Small intestine (tissue), 7 donors: ENCODE data around the gene TDRD6. TPM values are rescaled to one million over a fixed set of nuclear protein-coding genes. Genes with fewer than 3 reads are reported as not detected.
A peak's percentile ranks its signal among the peaks of the same experiment; 100 is the strongest.

Source experiments
- DNase-seq, 2 donors: peaks; one replicate each; pipeline versions ENCODE4 v3.0.0 to v3.0.0-alpha.2; 2013
- FAIRE-seq: peaks from 2 replicates; lab custom pipeline; 2012; peaks lifted over from hg19 to GRCh38; lab: Jason Lieb, UNC
- H3K27ac ChIP-seq, 3 donors: one replicate each; pipeline ENCODE4 v1.5.1; 2013; ENCODE audit warnings: low read length in 2 of 3, mild to moderate bottlenecking in 2 of 3, control low read depth in 1 of 3, inconsistent platforms in 1 of 3, low read depth in 1 of 3, moderate library complexity in 1 of 3
- H3K27me3 ChIP-seq, 3 donors: one replicate each; pipeline ENCODE4 v1.6.1; 2013; ENCODE audit warnings: low read length in 3 of 3, inconsistent platforms in 1 of 3; ENCODE audit not compliant: control insufficient read depth in 3 of 3, insufficient read depth in 3 of 3
- H3K36me3 ChIP-seq, 3 donors: one replicate each; pipeline ENCODE4 v1.6.1; 2013; ENCODE audit warnings: low read length in 3 of 3, inconsistent platforms in 1 of 3, low read depth in 1 of 3, mild to moderate bottlenecking in 1 of 3, moderate library complexity in 1 of 3; ENCODE audit not compliant: control insufficient read depth in 3 of 3, insufficient read depth in 2 of 3
- H3K4me1 ChIP-seq, 3 donors: one replicate each; pipeline ENCODE4 v1.6.1; 2013; ENCODE audit warnings: low read length in 2 of 3, inconsistent platforms in 1 of 3, low read depth in 1 of 3, mild to moderate bottlenecking in 1 of 3, moderate library complexity in 1 of 3; ENCODE audit not compliant: control insufficient read depth in 3 of 3, insufficient read depth in 2 of 3
- H3K4me3 ChIP-seq, 3 donors: one replicate each; pipeline ENCODE4 v1.5.1; 2013; ENCODE audit warnings: low read length in 3 of 3, control low read depth in 1 of 3, inconsistent platforms in 1 of 3, low read depth in 1 of 3, mild to moderate bottlenecking in 1 of 3, moderate library complexity in 1 of 3
- H3K9me3 ChIP-seq, 2 donors: one replicate each; pipeline ENCODE4 v1.6.1; 2013; ENCODE audit warnings: low read depth in 1 of 2, low read length in 1 of 2; ENCODE audit not compliant: control insufficient read depth in 2 of 2, insufficient read depth in 1 of 2
- WGBS, 3 donors: extraction: QIAGEN DNeasy Blood & Tissue Kit; methylation state at CpG; one replicate each; pipeline ENCODE4 v1.1.7; 2013; 5-methylcytosine and 5-hydroxymethylcytosine counted together
- polyA plus RNA-seq, 4 donors: library from polyadenylated mRNA; stranded (reverse) in 3 of 4; unstranded in 1 of 4; fragments of 200-250 nt in 3 of 4; fragments of 120-200 nt in 1 of 4; gene quantifications; one replicate each; pipeline versions ENCODE4 v1.2.1 to v1.2.3, GENCODE V29; 2013
- donor health status: healthy with polysubstance abuse.
- donor health status: control.
- donor health status: control.
- donor health status: Bipolar disorder and iron deficiency.
- donor health status: healthy.

Gene TDRD6
- polyA plus RNA-seq, 4 donors = 0.04 to 0.49 TPM; not detected in 2

GRCh38 chr6:46720401-46720800 is 32.7 kb downstream of the TDRD6 start:
- peaks cover 2 to 5% (median 4%) of the 10 kb centered on the region in 3 donors for H3K27me3 ChIP-seq
- H3K4me3 ChIP-seq = no peak overlapping the region
- no peaks in the 10 kb centered on the region for H3K36me3 ChIP-seq
- no peaks in the 10 kb centered on the region for H3K9me3 ChIP-seq
- no peak overlapping the region for H3K27ac ChIP-seq
- FAIRE-seq (no peak), DNase-seq (no peak)
- no peaks in the 10 kb centered on the region for H3K4me1 ChIP-seq
- 65 to 94% (median 92%) methylated on average over 1 of the region's 1 CpG for WGBS, 3 donors

- 59 to 90% (median 80%) methylated on average over 1 of the region's 1 CpG for WGBS, 3 donors
- DNase-seq (no peak), FAIRE-seq (no peak)
- Histone ChIP-seq H3K9me3 (no peaks in the 10 kb centered on the region), H3K4me1 (no peaks in the 10 kb centered on the region), H3K27me3 (peaks cover 0 to 11% (median 0%) of the 10 kb centered on the region in 3 donors), H3K36me3 (no peaks in the 10 kb centered on the region), H3K27ac (no peak overlapping the region), H3K4me3 (no peak overlapping the region)
Observed at GRCh38 chr6:46729787-46730326, 42.2 kb downstream of the TDRD6 start.

DNA sequence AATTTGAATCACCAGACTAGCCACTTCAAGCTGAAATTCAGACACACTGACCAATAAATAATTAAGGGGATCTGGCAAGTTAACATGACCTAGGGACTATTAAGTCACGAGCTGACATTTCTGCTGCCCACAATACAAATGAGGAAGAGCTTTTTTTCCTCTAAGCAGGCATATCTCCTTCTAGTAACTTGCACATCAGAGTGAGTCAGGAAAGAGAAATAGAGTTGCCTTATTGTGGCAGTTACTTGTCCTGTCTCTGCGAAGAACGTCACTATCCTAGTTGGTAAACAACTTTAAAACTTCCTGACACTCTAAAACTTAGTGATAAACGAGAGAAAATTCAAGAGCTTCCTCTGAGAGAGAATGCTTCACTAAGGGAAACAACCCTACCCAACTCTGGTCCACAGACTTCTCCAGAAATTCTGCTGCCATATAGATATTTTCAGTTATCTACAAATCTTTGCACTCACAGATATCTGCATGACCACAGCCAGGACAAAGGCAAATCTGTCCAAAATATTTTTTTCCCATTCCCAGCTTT is 43.3 kb downstream of the TDRD6 start:
- no peak overlapping the region for H3K27ac ChIP-seq
- FAIRE-seq = no peak

GRCh38 chr6:46733341-46733801 is 45.7 kb downstream of the TDRD6 start:
- Histone ChIP-seq H3K9me3 (no peaks in the 10 kb centered on the region), H3K27ac (no peak overlapping the region), H3K4me3 (no peak overlapping the region), H3K4me1 (peaks cover 0 to 5% (median 0%) of the 10 kb centered on the region in 3 donors), H3K27me3 (peaks cover 4 to 36% (median 5%) of the 10 kb centered on the region in 3 donors), H3K36me3 (no peaks in the 10 kb centered on the region)
- peak in 1 of 2 donors; percentile 1 for DNase-seq
- WGBS, 3 donors = 88 to 94% (median 89%) methylated on average over 2 of the region's 2 CpGs
- FAIRE-seq = no peak

More for the DNA sequence above, 43.3 kb downstream of the TDRD6 start:
- 52 to 72% (median 61%) methylated on average over 4 of the region's 4 CpGs for WGBS, 3 donors
- Histone ChIP-seq H3K4me1 (peaks cover 0 to 5% (median 0%) of the 10 kb centered on the region in 3 donors), H3K4me3 (no peak overlapping the region), H3K27me3 (peaks cover 4 to 19% (median 5%) of the 10 kb centered on the region in 3 donors), H3K36me3 (no peaks in the 10 kb centered on the region), H3K9me3 (no peaks in the 10 kb centered on the region)
- no peak for DNase-seq

GRCh38 chr6:46734867-46735719 is 47.4 kb downstream of the TDRD6 start, which contains the start of gene PLA2G7:
Gene PLA2G7 (minus strand): TSS chr6:46735375. CDS start chr6:46722891, 12,484 bp downstream.
- Histone ChIP-seq H3K4me3 (peak within 1 kb of the TSS; percentile 34 to 48 (median 40)), H3K27ac (peak within 1 kb of the TSS in 1 of 3 donors; percentile 51), H3K9me3 (no peaks in the 10 kb centered on the region), H3K36me3 (no peaks in the 10 kb centered on the region), H3K4me1 (peaks cover 0 to 5% (median 0%) of the 10 kb centered on the region in 3 donors), H3K27me3 (peaks cover 4 to 36% (median 5%) of the 10 kb centered on the region in 3 donors)
- FAIRE-seq (no peak), DNase-seq (peak in 1 of 2 donors; percentile 63)
- 1% methylated on average over 50 to 73 of the region's 73 CpGs for WGBS, 3 donors

DNA sequence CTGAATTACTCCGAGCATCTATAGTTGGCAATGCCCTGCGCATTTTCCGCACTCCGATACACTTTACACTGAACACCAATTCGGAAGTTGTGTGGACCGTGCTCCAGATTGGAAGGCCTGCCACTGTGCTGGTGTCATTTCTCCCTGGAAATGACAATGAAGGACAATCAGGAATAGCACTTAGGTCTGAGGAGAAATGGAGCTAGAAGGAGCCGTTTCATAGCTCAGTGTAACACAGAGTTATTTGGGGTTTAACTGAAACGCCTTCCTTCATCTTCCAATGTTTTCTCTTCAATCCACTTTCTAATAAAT is 48.0 kb downstream of the TDRD6 start:
- no peak for DNase-seq
- Histone ChIP-seq H3K27ac (no peak overlapping the region), H3K36me3 (no peaks in the 10 kb centered on the region), H3K4me3 (peak overlapping the region in 1 of 3 donors; percentile 40), H3K4me1 (peaks cover 0 to 5% (median 0%) of the 10 kb centered on the region in 3 donors), H3K9me3 (no peaks in the 10 kb centered on the region), H3K27me3 (peaks cover 4 to 36% (median 5%) of the 10 kb centered on the region in 3 donors)
- WGBS, 3 donors = 9 to 26% (median 15%) methylated on average over 8 of the region's 8 CpGs
- no peak for FAIRE-seq

DNA sequence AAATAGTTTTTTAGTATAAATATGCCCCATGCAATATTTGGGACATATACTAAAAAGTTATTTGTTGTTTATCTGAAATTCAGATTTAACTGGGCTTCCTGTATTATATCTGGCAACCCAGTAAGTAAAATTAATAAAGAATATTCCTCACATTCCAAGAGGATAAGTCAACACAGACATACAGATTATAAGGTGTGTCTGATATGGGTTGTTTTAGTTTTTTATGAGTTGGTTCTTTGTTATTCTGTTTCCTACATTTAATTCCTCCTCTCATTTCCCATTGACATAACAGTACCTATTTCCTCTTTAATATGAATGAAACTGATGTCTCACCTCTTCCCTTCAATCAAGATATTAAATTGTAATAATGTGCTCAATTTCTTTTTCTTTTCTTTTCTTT is 49.2 kb downstream of the TDRD6 start:
- H3K27me3 ChIP-seq = peaks cover 4 to 36% (median 5%) of the 10 kb centered on the region in 3 donors
- no peak for FAIRE-seq
- no peak overlapping the region for H3K4me3 ChIP-seq
- no peaks in the 10 kb centered on the region for H3K9me3 ChIP-seq
- H3K4me1 ChIP-seq = peaks cover 0 to 5% (median 0%) of the 10 kb centered on the region in 3 donors
- H3K36me3 ChIP-seq = no peaks in the 10 kb centered on the region
- DNase-seq = no peak
- H3K27ac ChIP-seq = no peak overlapping the region

DNA sequence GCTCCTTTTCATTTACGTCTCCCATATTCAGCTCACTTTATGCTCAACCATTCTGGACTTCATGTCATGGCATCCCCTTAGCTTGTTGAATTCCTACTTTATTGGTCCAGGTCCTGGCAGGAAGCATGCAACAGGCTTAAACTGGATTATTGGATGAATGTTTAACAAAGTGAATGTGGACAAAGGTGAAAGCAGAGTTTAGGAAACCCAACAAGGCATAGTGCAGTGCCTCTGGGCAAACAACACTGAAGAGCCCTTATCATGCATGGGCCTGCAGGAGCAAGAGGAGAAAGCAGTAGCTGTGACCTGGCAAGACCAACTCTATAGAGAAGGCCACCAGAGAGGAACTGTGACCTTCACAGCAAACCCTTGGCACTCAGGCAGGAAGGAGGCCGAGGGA is 53.8 kb downstream of the TDRD6 start:
- Histone ChIP-seq H3K36me3 (no peaks in the 10 kb centered on the region), H3K9me3 (no peaks in the 10 kb centered on the region), H3K4me3 (no peak overlapping the region), H3K27me3 (peaks cover 0 to 12% (median 0%) of the 10 kb centered on the region in 3 donors), H3K27ac (no peak overlapping the region), H3K4me1 (no peaks in the 10 kb centered on the region)
- FAIRE-seq (no peak), DNase-seq (no peak)
- 71 to 92% (median 84%) methylated on average over 2 of the region's 2 CpGs for WGBS, 3 donors
